Urinary bladder (tissue), 4 donors: ENCODE measurements around the gene BSPRY. TPM values are rescaled to one million over a fixed set of nuclear protein-coding genes. Genes with fewer than 3 reads are reported as not detected.
A peak's percentile ranks its signal among the peaks of the same experiment; 100 is the strongest.

ENCODE experiments used
- DNase-seq: peaks from one replicate; pipeline ENCODE4 v3.0.0-alpha.2; 2015; ENCODE audit errors: extremely low spot score
- H3K27ac ChIP-seq: one replicate; pipeline ENCODE4 v1.5.1; 2013; ENCODE audit warnings: low read depth, mild to moderate bottlenecking, moderate library complexity
- H3K36me3 ChIP-seq: one replicate; pipeline ENCODE4 v1.6.1; 2013; ENCODE audit warnings: mild to moderate bottlenecking, moderate library complexity; ENCODE audit not compliant: insufficient read depth
- H3K4me1 ChIP-seq: one replicate; pipeline ENCODE4 v1.6.1; 2013; ENCODE audit warnings: mild to moderate bottlenecking, moderate library complexity; ENCODE audit not compliant: insufficient read depth
- H3K4me3 ChIP-seq: one replicate; pipeline ENCODE4 v1.5.1; 2013; ENCODE audit warnings: low read depth, low read length
- WGBS: extraction: QIAGEN DNeasy Blood & Tissue Kit; methylation state at CpG from one replicate; pipeline ENCODE4 v1.1.7; 2013; 5-methylcytosine and 5-hydroxymethylcytosine counted together
- polyA plus RNA-seq: library from polyadenylated mRNA; stranded (reverse); fragments of 200-250 nt; gene quantifications from one replicate; pipeline ENCODE4 v1.2.3, GENCODE V29; 2013
- total RNA-seq: library from RNA; depleted of rRNA; stranded (reverse); fragments of >200 nt; gene quantifications from one replicate; pipeline ENCODE4 v1.2.3, GENCODE V29; 2014
- donor health status: healthy with polysubstance abuse.
- donor health status: healthy.

BSPRY gene
- total and polyA plus RNA-seq, 2 donors, result 1.2 to 2.4 TPM

- Histone ChIP-seq H3K4me1 (no peaks in the 10 kb centered on the region), H3K36me3 (no peaks in the 10 kb centered on the region), H3K27ac (no peak overlapping the region), H3K4me3 (no peak overlapping the region)
- no peak for DNase-seq
- WGBS, result 89% methylated on average over 3 of the region's 3 CpGs
Observed at GRCh38 chr9:113320051-113320450, 29.3 kb upstream of the BSPRY start.

- Histone ChIP-seq H3K4me3 (no peak overlapping the region), H3K4me1 (no peaks in the 10 kb centered on the region), H3K27ac (no peak overlapping the region), H3K36me3 (no peaks in the 10 kb centered on the region)
- WGBS, result 78% methylated on average over 6 of the region's 6 CpGs
- DNase-seq, result no peak
Observed at GRCh38 chr9:113322671-113323070, 26.7 kb upstream of the BSPRY start.

GRCh38 chr9:113326230-113326629 is 23.1 kb upstream of the BSPRY start:
- Histone ChIP-seq H3K4me3 (no peak overlapping the region), H3K27ac (no peak overlapping the region), H3K36me3 (no peaks in the 10 kb centered on the region), H3K4me1 (no peaks in the 10 kb centered on the region)
- no peak for DNase-seq
- WGBS, result 97% methylated on average over 4 of the region's 4 CpGs

- Histone ChIP-seq H3K36me3 (no peaks in the 10 kb centered on the region), H3K27ac (no peak overlapping the region), H3K4me1 (no peaks in the 10 kb centered on the region), H3K4me3 (no peak overlapping the region)
- no peak for DNase-seq
- WGBS, result 94% methylated on average over 3 of the region's 3 CpGs
Observed at GRCh38 chr9:113328045-113328782, 21.1 kb upstream of the BSPRY start.

GRCh38 chr9:113331780-113332179 is 17.6 kb upstream of the BSPRY start:
- WGBS, result 54% methylated on average over 4 of the region's 4 CpGs
- Histone ChIP-seq H3K36me3 (no peaks in the 10 kb centered on the region), H3K27ac (no peak overlapping the region), H3K4me1 (no peaks in the 10 kb centered on the region), H3K4me3 (no peak overlapping the region)
- no peak for DNase-seq

- no peaks in the 10 kb centered on the region for H3K36me3 ChIP-seq
- H3K4me1 ChIP-seq, result no peaks in the 10 kb centered on the region
- 96% methylated on average over 2 of the region's 2 CpGs for WGBS
- no peak overlapping the region for H3K4me3 ChIP-seq
- no peak for DNase-seq
- no peak overlapping the region for H3K27ac ChIP-seq
Observed at GRCh38 chr9:113337714-113338113, 11.6 kb upstream of the BSPRY start.

GRCh38 chr9:113340011-113340699 is 9.2 kb upstream of the BSPRY start, which contains the start of gene WDR31:
WDR31 (minus strand) TSS chr9:113340275; CDS start chr9:113332022, 8,253 bp downstream.
- Histone ChIP-seq H3K27ac (peak within 1 kb of the TSS; percentile 66), H3K4me1 (no peaks in the 10 kb centered on the region), H3K36me3 (no peaks in the 10 kb centered on the region), H3K4me3 (peak within 1 kb of the TSS; percentile 69)
- peak; percentile 70 for DNase-seq
- under 1% methylated on average over 46 of the region's 46 CpGs for WGBS

- Histone ChIP-seq H3K36me3 (no peaks in the 10 kb centered on the region), H3K4me1 (no peaks in the 10 kb centered on the region), H3K4me3 (no peak overlapping the region), H3K27ac (no peak overlapping the region)
- WGBS, result 68% methylated on average over 9 of the region's 9 CpGs
- DNase-seq, result no peak
Observed at GRCh38 chr9:113341712-113342410, 7.5 kb upstream of the BSPRY start.

- Histone ChIP-seq H3K27ac (no peak overlapping the region), H3K4me3 (no peak overlapping the region), H3K36me3 (no peaks in the 10 kb centered on the region), H3K4me1 (no peaks in the 10 kb centered on the region)
- peak; percentile 82 for DNase-seq
- 15% methylated on average over 1 of the region's 1 CpG for WGBS
Observed at GRCh38 chr9:113343732-113344231, 5.6 kb upstream of the BSPRY start.

GRCh38 chr9:113345190-113345589 is 4.2 kb upstream of the BSPRY start:
- Histone ChIP-seq H3K4me3 (no peak overlapping the region), H3K27ac (no peak overlapping the region), H3K36me3 (no peaks in the 10 kb centered on the region), H3K4me1 (no peaks in the 10 kb centered on the region)
- WGBS, result 49% methylated on average over 2 of the region's 2 CpGs
- DNase-seq, result no peak

- DNase-seq, result no peak
- H3K4me1 ChIP-seq, result no peaks in the 10 kb centered on the region
- 0% methylated on average over 1 of the region's 1 CpG for WGBS
- H3K27ac ChIP-seq, result no peak overlapping the region
- no peaks in the 10 kb centered on the region for H3K36me3 ChIP-seq
- no peak overlapping the region for H3K4me3 ChIP-seq
Observed at GRCh38 chr9:113345671-113346070, 3.7 kb upstream of the BSPRY start.

GRCh38 chr9:113348437-113348836 is 904 bp upstream of the BSPRY start:
- DNase-seq, result no peak
- H3K4me1 ChIP-seq, result no peaks in the 10 kb centered on the region
- WGBS, result 84% methylated on average over 3 of the region's 3 CpGs

GRCh38 chr9:113349066-113349444 is 286 bp upstream of the BSPRY start:
- Histone ChIP-seq H3K4me1 (no peaks in the 10 kb centered on the region), H3K4me3 (peak overlapping the region; percentile 57), H3K36me3 (no peaks in the 10 kb centered on the region), H3K27ac (no peak overlapping the region)
- WGBS, result 23% methylated on average over 13 of the region's 13 CpGs
- DNase-seq, result no peak

More at GRCh38 chr9:113348437-113348836, 904 bp upstream of the BSPRY start:
- no peaks in the 10 kb centered on the region for H3K36me3 ChIP-seq
- no peak overlapping the region for H3K27ac ChIP-seq
- H3K4me3 ChIP-seq, result no peak overlapping the region
